ENCODE measurements around the gene AP3M1. TPM values are rescaled to one million over a fixed set of nuclear protein-coding genes. Genes with fewer than 3 reads are reported as not detected.

The AP3M1 gene
- total RNA-seq, 4 donors from 2014 or later, result 19.7 to 24.7 (median 21.1) TPM

DNA sequence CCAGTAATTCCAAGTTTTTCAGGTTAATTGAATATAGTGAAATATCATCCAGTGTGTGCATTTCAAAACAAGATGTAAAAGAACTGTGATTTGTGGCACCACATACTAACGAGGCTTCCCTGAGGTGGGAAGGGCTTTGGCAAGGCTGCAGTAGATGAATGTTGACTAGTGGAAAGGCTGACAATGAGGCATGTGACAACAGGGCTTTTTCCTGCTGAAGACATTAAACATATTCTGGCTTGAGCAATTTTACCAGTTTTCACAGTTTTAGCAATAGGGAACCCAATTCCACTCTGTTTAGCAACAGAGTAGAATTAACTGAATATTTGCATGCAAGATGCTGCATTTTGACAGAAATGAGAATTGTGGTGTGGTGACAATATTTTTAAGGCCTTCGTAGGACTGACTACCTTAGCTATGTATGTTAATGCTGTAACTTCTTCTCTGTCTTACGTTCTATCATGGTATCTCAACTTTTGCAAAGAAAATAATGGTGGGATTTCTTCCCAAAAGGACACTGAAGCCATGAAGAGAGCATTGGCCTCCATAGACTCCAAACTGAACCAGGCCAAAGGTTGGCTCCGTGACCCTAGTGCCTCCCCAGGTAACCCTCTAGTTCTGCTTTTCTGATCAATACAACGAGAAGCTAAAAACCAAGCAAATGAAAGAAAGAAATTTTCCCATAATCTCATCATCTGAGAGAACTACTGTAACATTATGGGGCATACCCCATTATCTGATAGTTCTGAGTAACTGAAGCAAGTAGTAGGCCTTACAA, 68.5 kb downstream of the AP3M1 start:
- no peak for TF ChIP-seq CTCF (IDR thresholded peaks at IDR 0.05)
- TF ChIP-seq POLR2A (IDR thresholded peaks at IDR 0.05), result no peak
- no peak for TF ChIP-seq POLR2AphosphoS5 (IDR thresholded peaks at IDR 0.05)
- no peak for TF ChIP-seq EP300 (IDR thresholded peaks at IDR 0.05)
- no peak overlapping the region for H3K4me3 ChIP-seq
- 52% methylated on average over 5 of the region's 5 CpGs for WGBS
- peaks cover 15% of the 10 kb centered on the region for H3K4me1 ChIP-seq
- H3K27me3 ChIP-seq, result no peaks in the 10 kb centered on the region
- H3K9me3 ChIP-seq, result no peaks in the 10 kb centered on the region
- DNase-seq (ENCODE audit: low spot score in 2 of 2), result no peak
- no peak overlapping the region for H3K27ac ChIP-seq
- H3K36me3 ChIP-seq, result peaks cover 25% of the 10 kb centered on the region

DNA sequence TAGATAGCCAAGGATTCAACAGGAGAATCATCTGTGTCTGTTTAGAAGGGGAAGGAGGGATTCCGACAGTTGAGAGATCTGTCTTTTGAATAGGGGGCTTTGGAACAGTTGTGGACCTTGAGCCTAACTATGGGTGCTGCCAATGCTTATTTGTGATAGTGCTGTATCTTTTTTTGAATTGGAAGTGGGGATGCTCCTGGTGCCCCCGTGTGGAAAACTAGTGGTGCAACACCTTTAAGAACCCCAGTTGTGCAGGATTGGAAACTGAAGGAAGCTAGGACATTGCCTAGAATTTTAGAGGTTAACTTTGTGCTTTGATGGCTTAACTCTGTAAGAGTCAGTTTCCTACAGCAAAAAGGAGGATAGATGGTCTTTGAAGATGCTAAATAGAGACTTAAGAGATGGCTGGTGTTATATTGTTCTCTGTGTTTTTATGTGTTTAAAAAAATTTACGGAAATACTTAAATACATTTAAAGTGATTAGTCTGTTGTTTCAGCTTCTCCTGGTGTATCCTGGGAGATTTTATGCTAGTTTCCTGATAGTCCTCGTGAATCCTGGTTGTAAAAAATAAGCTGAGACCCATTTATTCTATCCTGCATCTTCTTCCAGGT, 69.3 kb downstream of the AP3M1 start:
- H3K9me3 ChIP-seq, result no peaks in the 10 kb centered on the region
- DNase-seq (ENCODE audit: low spot score in 2 of 2), result no peak
- H3K36me3 ChIP-seq, result peaks cover 27% of the 10 kb centered on the region
- no peak overlapping the region for H3K4me3 ChIP-seq
- no peak overlapping the region for H3K27ac ChIP-seq
- peaks cover 15% of the 10 kb centered on the region for H3K4me1 ChIP-seq
- peak; percentile 70 for TF ChIP-seq CTCF (IDR thresholded peaks at IDR 0.05)
- TF ChIP-seq EP300 (IDR thresholded peaks at IDR 0.05), result no peak
- 48% methylated on average over 4 of the region's 4 CpGs for WGBS
- H3K27me3 ChIP-seq, result no peaks in the 10 kb centered on the region

GRCh38 chr10:74079936-74080590, 70.6 kb downstream of the AP3M1 start:
- no peaks in the 10 kb centered on the region for H3K27me3 ChIP-seq
- no peak for TF ChIP-seq EP300 (IDR thresholded peaks at IDR 0.05)
- no peak for TF ChIP-seq CTCF (IDR thresholded peaks at IDR 0.05)
- no peak for TF ChIP-seq POLR2A (IDR thresholded peaks at IDR 0.05)
- TF ChIP-seq POLR2AphosphoS5 (IDR thresholded peaks at IDR 0.05), result no peak
- peaks cover 15% of the 10 kb centered on the region for H3K4me1 ChIP-seq
- WGBS, result 62% methylated on average over 2 of the region's 2 CpGs
- H3K4me3 ChIP-seq, result no peak overlapping the region
- no peaks in the 10 kb centered on the region for H3K9me3 ChIP-seq
- no peak for DNase-seq (ENCODE audit: low spot score in 2 of 2)
- H3K36me3 ChIP-seq, result peaks cover 40% of the 10 kb centered on the region
- no peak overlapping the region for H3K27ac ChIP-seq

GRCh38 chr10:74079028-74079935, 71.3 kb downstream of the AP3M1 start:
- Histone ChIP-seq H3K27me3 (no peaks in the 10 kb centered on the region), H3K4me1 (peaks cover 15% of the 10 kb centered on the region), H3K27ac (no peak overlapping the region), H3K36me3 (peaks cover 40% of the 10 kb centered on the region), H3K9me3 (no peaks in the 10 kb centered on the region), H3K4me3 (no peak overlapping the region)
- DNase-seq (ENCODE audit: low spot score in 2 of 2), result no peak
- WGBS, result 63% methylated on average over 4 of the region's 4 CpGs
- no peak for TF ChIP-seq CTCF (IDR thresholded peaks at IDR 0.05)

Data from suprapubic skin (tissue), 4 donors.